Measurements from ENCODE around the gene PEX11G. TPM values are rescaled to one million over a fixed set of nuclear protein-coding genes. Genes with fewer than 3 reads are reported as not detected.
A peak's percentile ranks its signal among the peaks of the same experiment; 100 is the strongest.

PEX11G gene
- total and polyA plus RNA-seq, 9 of the 15 experiments (the other 6 are each of a cell fraction or from before 2014, with no cell fraction given): 0.07 to 3.2 (median 0.70) TPM; not detected in 1

- TF ChIP-seq MXD1 (CRISPR knock-in tag; IDR thresholded peaks at IDR 0.05; ENCODE audit: borderline replicate concordance, poor library complexity, severe bottlenecking): no peak
- no peak for TF ChIP-seq HOXB6 (CRISPR knock-in tag; IDR thresholded peaks at IDR 0.05; ENCODE audit: borderline replicate concordance)
- TF ChIP-seq FOXP1 (CRISPR knock-in tag; IDR thresholded peaks at IDR 0.05): peak; percentile 84; the same call in 1 of the 2 replicates
- no peak for TF ChIP-seq SAFB2 (IDR thresholded peaks at IDR 0.05; ENCODE audit: borderline replicate concordance, low read depth, low read length, severe bottlenecking)
- peak; percentile 68 for TF ChIP-seq EGR1 (conservative IDR thresholded peaks at IDR 0.05)
- peak; percentile 98 for TF ChIP-seq CBX1 (IDR thresholded peaks at IDR 0.05; ENCODE audit: low read depth)
- TF ChIP-seq C11orf30 (IDR thresholded peaks at IDR 0.05; ENCODE audit: low read depth): no peak
- TF ChIP-seq CBX2 (IDR thresholded peaks at IDR 0.05; ENCODE audit: insufficient read depth, low read length, poor library complexity, severe bottlenecking): no peak
- no peak for TF ChIP-seq FOS (IDR thresholded peaks at IDR 0.05; ENCODE audit: extremely low read depth, insufficient read length)
- no peak for TF ChIP-seq SNIP1 (IDR thresholded peaks at IDR 0.05; ENCODE audit: low read depth)
- TF ChIP-seq STAT5B (CRISPR knock-in tag; IDR thresholded peaks at IDR 0.05): no peak
- peak; percentile 100 for TF ChIP-seq RBM25 (IDR thresholded peaks at IDR 0.05; ENCODE audit: low read depth, low read length, severe bottlenecking)
- TF ChIP-seq TCF3 (CRISPR knock-in tag; IDR thresholded peaks at IDR 0.05): no peak; the same call in 1 of the 2 replicates
- TF ChIP-seq LCOR (CRISPR knock-in tag; IDR thresholded peaks at IDR 0.05): peak; percentile 63; the same call in 1 of the 2 replicates
- no peak for TF ChIP-seq GTF2A2 (tag; IDR thresholded peaks at IDR 0.05)
- TF ChIP-seq BDP1 (IDR thresholded peaks at IDR 0.05; ENCODE audit: insufficient read depth, insufficient read length): no peak
- TF ChIP-seq ZNF431 (CRISPR knock-in tag; IDR thresholded peaks at IDR 0.05): 0 out of 2 replicates have a peak, but pooled peaks have one; percentile 49
- no peak for TF ChIP-seq ZNF583 (CRISPR knock-in tag; IDR thresholded peaks at IDR 0.05)
- peak; percentile 42; the same call in 1 of the 2 replicates for TF ChIP-seq TARDBP (IDR thresholded peaks at IDR 0.05)
- TF ChIP-seq ZBED1 (IDR thresholded peaks at IDR 0.05): no peak
- peak; percentile 98 for TF ChIP-seq BCOR (IDR thresholded peaks at IDR 0.05)
- no peak for TF ChIP-seq CREB3 (tag; conservative IDR thresholded peaks at IDR 0.05; ENCODE audit: low read depth)
- TF ChIP-seq PURB (CRISPR knock-in tag; IDR thresholded peaks at IDR 0.05; ENCODE audit: low read depth): no peak
- TF ChIP-seq ZNF277 (CRISPR knock-in tag; IDR thresholded peaks at IDR 0.05; ENCODE audit: borderline replicate concordance): no peak
- no peak for TF ChIP-seq BRF2 (IDR thresholded peaks at IDR 0.05; ENCODE audit: borderline replicate concordance, insufficient read depth, insufficient read length)
- TF ChIP-seq SP2 (IDR thresholded peaks at IDR 0.05; ENCODE audit: extremely low read depth, low read depth, low read length, poor library complexity, severe bottlenecking): no peak
These were observed 46.5 kb upstream of the PEX11G start, which contains the start of gene PNPLA6 (continued) for GRCh38 chr19:7535047-7535997.

Data from K562 (cell line).